Right atrium auricular region (tissue), 2 donors: Measurements from ENCODE around the gene SULF2. TPM values are rescaled to one million over a fixed set of nuclear protein-coding genes. Genes with fewer than 3 reads are reported as not detected.

Experiments used
- DNase-seq: peaks from one replicate; pipeline ENCODE4 v3.0.0-alpha.2; 2019; ENCODE audit warnings: low spot score
- H3K27ac ChIP-seq, 2 donors: fragments of 200-600 bp; sonication (generic); 1 replicate in 1 of 2; 2 replicates in 1 of 2; pipeline ENCODE4 v1.5.1; 2016 to 2019
- H3K27me3 ChIP-seq, 2 donors: fragments of 200-600 bp; sonication (generic); one replicate each; pipeline versions ENCODE4 v1.5.1 to v1.6.0; 2017 to 2019
- H3K36me3 ChIP-seq: fragments of 200-600 bp; sonication (generic); one replicate; pipeline ENCODE4 v1.5.1; 2016
- H3K4me1 ChIP-seq, 2 donors: fragments of 200-600 bp; sonication (generic); one replicate each; pipeline versions ENCODE4 v1.5.1 to v1.6.0; 2017 to 2019
- H3K4me3 ChIP-seq, 2 donors: fragments of 200-600 bp; sonication (generic); 1 replicate in 1 of 2; 2 replicates in 1 of 2; pipeline ENCODE4 v1.5.1; 2017 to 2019; ENCODE audit warnings: mild to moderate bottlenecking in 1 of 2, moderate library complexity in 1 of 2
- H3K9me3 ChIP-seq, 2 donors: fragments of 200-600 bp; sonication (generic); one replicate each; pipeline ENCODE4 v1.5.1; 2019
- CTCF ChIP-seq, 2 donors: fragments of 200-600 bp; sonication (generic); IDR thresholded peaks; one replicate each; pipeline ENCODE4 v1.5.1; 2019; ENCODE audit warnings: antibody characterized with exemption in 2 of 2
- total RNA-seq, 2 donors: library from RNA; depleted of rRNA; stranded (reverse); fragments of >200 nt; gene quantifications; one replicate each; pipeline ENCODE4 v1.1.0, GENCODE V29; 2016

Gene SULF2
- total RNA-seq, 2 donors from 2014 or later = 33.7 to 57.8 TPM

GRCh38 chr20:47818996-47819609 lies 33.8 kb upstream of the SULF2 start:
- Histone ChIP-seq H3K36me3 (no peaks in the 10 kb centered on the region), H3K27ac (no peak overlapping the region), H3K27me3 (no peaks in the 10 kb centered on the region), H3K4me1 (no peaks in the 10 kb centered on the region), H3K9me3 (no peaks in the 10 kb centered on the region), H3K4me3 (no peak overlapping the region)
- DNase-seq = no peak
- no peak for TF ChIP-seq CTCF (IDR thresholded peaks at IDR 0.05)

GRCh38 chr20:47818466-47818865 lies 33.2 kb upstream of the SULF2 start:
- Histone ChIP-seq H3K4me1 (no peaks in the 10 kb centered on the region), H3K9me3 (peaks cover 0 to 5% of the 10 kb centered on the region in 2 donors), H3K36me3 (no peaks in the 10 kb centered on the region), H3K27ac (no peak overlapping the region), H3K4me3 (no peak overlapping the region), H3K27me3 (no peaks in the 10 kb centered on the region)
- TF ChIP-seq CTCF (IDR thresholded peaks at IDR 0.05) = no peak
- DNase-seq = no peak

GRCh38 chr20:47818016-47818415 lies 32.7 kb upstream of the SULF2 start:
- no peak overlapping the region for H3K27ac ChIP-seq

GRCh38 chr20:47817573-47817972 lies 32.3 kb upstream of the SULF2 start:
- TF ChIP-seq CTCF (IDR thresholded peaks at IDR 0.05) = no peak
- Histone ChIP-seq H3K4me3 (no peak overlapping the region), H3K4me1 (no peaks in the 10 kb centered on the region), H3K27ac (no peak overlapping the region), H3K36me3 (no peaks in the 10 kb centered on the region), H3K9me3 (peaks cover 0 to 14% of the 10 kb centered on the region in 2 donors), H3K27me3 (no peaks in the 10 kb centered on the region)
- no peak for DNase-seq

More at GRCh38 chr20:47818016-47818415, 32.7 kb upstream of the SULF2 start:
- TF ChIP-seq CTCF (IDR thresholded peaks at IDR 0.05) = no peak
- DNase-seq = no peak
- peaks cover 0 to 10% of the 10 kb centered on the region in 2 donors for H3K9me3 ChIP-seq
- H3K4me3 ChIP-seq = no peak overlapping the region
- H3K4me1 ChIP-seq = no peaks in the 10 kb centered on the region
- H3K27me3 ChIP-seq = no peaks in the 10 kb centered on the region
- H3K36me3 ChIP-seq = no peaks in the 10 kb centered on the region

- H3K9me3 ChIP-seq = peaks cover 0 to 15% of the 10 kb centered on the region in 2 donors
- H3K27ac ChIP-seq = no peak overlapping the region
- no peak for DNase-seq
- H3K36me3 ChIP-seq = no peaks in the 10 kb centered on the region
- H3K27me3 ChIP-seq = no peaks in the 10 kb centered on the region
- no peak for TF ChIP-seq CTCF (IDR thresholded peaks at IDR 0.05)
- no peak overlapping the region for H3K4me3 ChIP-seq
- no peaks in the 10 kb centered on the region for H3K4me1 ChIP-seq
These were observed 31.5 kb upstream of the SULF2 start for GRCh38 chr20:47816487-47817451.
